NCI-H524 treated with DMSO at 0.1 percent for 48 hours (cell line): ENCODE results near the gene CSHL1.
"Not testable (repeated sequence)": the region's sequence is repeated elsewhere in the genome, so short reads cannot be mapped to it uniquely, and the experiment has no call there.

Experiments used
- DNase-seq: peaks from one replicate; lab custom pipeline; 2025; lab: John Stamatoyannopoulos, UW

CSHL1 gene

GRCh38 chr17:63918305-63918704, 7.2 kb upstream of the CSHL1 start:
- no peak for DNase-seq

- DNase-seq, result no peak
Measured at GRCh38 chr17:63917646-63918045, 6.6 kb upstream of the CSHL1 start.

- not testable (repeated sequence) for DNase-seq
Measured at GRCh38 chr17:63917206-63917605, 6.1 kb upstream of the CSHL1 start.

GRCh38 chr17:63916566-63917185, 5.6 kb upstream of the CSHL1 start:
- DNase-seq, result no peak

GRCh38 chr17:63915753-63916152, 4.7 kb upstream of the CSHL1 start:
- DNase-seq, result not testable (repeated sequence)

GRCh38 chr17:63914471-63914870, 3.4 kb upstream of the CSHL1 start:
- no peak for DNase-seq

GRCh38 chr17:63911657-63912100, 621 bp upstream of the CSHL1 start:
- no peak for DNase-seq

GRCh38 chr17:63910096-63910495, 962 bp downstream of the CSHL1 start:
- DNase-seq, result no peak

GRCh38 chr17:63909586-63909985, 1.5 kb downstream of the CSHL1 start:
- not testable (repeated sequence) for DNase-seq

GRCh38 chr17:63907161-63907778, 3.8 kb downstream of the CSHL1 start:
- DNase-seq, result not testable (repeated sequence)

- not testable (repeated sequence) for DNase-seq
Measured at GRCh38 chr17:63904796-63905195, 6.3 kb downstream of the CSHL1 start.

- DNase-seq, result not testable (repeated sequence)
Measured at GRCh38 chr17:63903787-63904201, 7.3 kb downstream of the CSHL1 start.

GRCh38 chr17:63901971-63902370, 9.1 kb downstream of the CSHL1 start:
- peak; percentile 82 for DNase-seq

- not testable (repeated sequence) for DNase-seq
Measured at GRCh38 chr17:63898899-63899798, 11.9 kb downstream of the CSHL1 start.

GRCh38 chr17:63896524-63897354, 14.3 kb downstream of the CSHL1 start, which contains the start of gene CSH1:
TSS of gene CSH1 (minus strand) at chr17:63896574. CDS start at chr17:63896511, 63 bp downstream.
- not testable (repeated sequence) for DNase-seq

- DNase-seq, result not testable (repeated sequence)
Measured at GRCh38 chr17:63894821-63895220, 16.2 kb downstream of the CSHL1 start.

- DNase-seq, result not testable (repeated sequence)
Measured at GRCh38 chr17:63894021-63894420, 17.0 kb downstream of the CSHL1 start.

GRCh38 chr17:63892316-63893037, 18.6 kb downstream of the CSHL1 start:
- not testable (repeated sequence) for DNase-seq

- DNase-seq, result peak; percentile 23
Measured at GRCh38 chr17:63889026-63889848, 21.8 kb downstream of the CSHL1 start.

GRCh38 chr17:63885119-63885518, 25.9 kb downstream of the CSHL1 start:
- DNase-seq, result not testable (repeated sequence)
